GM18909 (cell line): ENCODE results near the gene ZNF879.

ENCODE experiments used
- ATAC-seq: cut with Tn5 transposase; IDR thresholded peaks from one replicate; pipeline ENCODE4 v1.9.1; 2021; ENCODE audit warnings: mild to moderate bottlenecking; ENCODE audit not compliant: unreplicated experiment, poor library complexity

ZNF879 gene

DNA sequence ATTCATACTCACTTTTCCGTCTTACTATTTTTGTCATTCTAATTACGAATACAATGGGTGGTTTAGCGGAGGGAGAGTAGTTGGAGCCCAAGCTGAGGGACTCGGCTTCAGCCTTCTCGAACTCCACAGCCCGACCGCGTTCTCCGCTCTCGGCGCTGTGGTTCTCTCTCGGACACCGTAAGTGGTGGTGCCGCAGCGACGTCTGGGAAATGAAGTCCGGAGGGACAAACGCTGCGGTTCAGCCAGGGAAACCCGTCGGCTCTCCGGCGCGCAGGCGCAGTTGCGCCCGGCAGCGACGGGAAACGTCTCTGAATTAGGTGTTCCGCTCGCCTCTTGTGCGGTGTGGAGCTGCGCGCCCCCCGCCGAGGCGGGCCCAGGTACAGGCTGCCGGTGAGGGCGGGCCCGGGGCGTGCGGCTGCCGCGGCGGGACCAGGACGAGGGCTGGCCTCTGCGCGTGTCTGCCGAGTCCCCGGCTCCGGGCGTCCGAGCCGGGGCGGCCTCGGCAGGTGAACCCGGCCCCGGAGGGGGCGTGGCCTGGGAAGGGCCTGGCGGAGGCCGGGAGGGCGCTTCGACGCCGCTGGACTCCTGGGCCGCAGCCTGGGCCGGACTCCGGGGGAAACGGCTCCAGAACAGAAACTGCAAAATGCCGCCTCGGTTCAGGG is at the start of gene ZNF879:
ZNF879 (plus strand) TSS at position 277 of the 662 bp plus-strand sequence. CDS start 1,201 bp downstream, outside the sequence.
- peak; percentile 86 for ATAC-seq

DNA sequence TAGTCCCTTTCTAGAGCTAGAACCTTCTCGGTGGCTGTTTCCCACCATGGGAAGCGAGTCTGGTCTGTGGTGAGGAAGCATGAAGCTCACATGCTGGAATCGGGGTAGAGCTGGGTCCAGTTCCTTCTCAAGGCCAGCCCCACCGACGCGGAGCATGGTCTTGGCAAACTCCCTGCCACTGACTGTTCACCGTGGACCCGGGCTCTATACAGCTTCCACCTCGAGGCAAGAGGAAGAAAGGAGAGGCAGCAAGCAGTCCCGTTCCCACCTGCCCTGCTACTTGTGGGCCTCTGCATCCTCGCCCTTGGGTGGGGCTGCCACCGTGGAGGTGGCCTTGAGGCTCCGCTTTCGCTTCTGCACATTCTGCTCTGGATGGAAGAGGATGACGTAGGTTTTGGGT is 42.2 kb upstream of the ZNF879 start:
- ATAC-seq: no peak

DNA sequence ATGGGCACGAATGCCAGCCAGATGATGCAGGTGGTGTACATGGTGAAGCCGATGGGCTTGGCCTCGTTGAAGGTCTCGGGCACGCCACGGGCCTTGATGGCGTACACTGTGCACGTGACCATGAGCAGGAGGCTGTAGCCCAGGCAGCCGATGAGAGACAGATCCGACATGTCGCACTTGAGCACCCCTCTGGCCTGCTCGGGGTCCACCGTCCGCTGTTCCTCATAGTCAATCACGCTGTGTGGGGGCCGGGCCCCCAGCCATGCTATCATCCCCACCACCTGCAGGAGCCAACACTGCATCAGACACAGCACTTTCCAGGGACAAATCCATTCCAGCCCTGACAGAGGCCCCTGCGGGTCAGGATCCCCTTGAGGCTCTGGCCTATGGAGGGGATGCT is 40.7 kb upstream of the ZNF879 start:
- no peak for ATAC-seq

DNA sequence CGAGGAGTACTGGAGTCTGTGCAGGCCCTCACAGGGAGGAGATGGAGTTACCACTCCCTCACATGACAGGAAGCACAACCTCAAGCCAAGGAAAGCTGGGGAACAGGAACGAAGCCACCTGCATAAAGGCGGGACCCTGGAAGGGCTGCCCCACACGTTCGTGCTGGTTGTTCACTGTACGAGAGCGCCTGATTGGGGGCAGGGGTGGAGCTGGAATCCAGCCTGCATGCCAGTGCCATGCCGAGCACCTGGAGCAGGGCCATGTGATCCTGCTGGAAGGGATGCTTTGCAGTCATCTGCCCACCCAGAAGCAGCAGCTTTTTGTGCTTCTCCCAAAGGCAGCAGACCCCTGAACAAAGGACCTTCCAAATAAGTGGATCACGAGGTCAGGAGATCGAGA is 39.9 kb upstream of the ZNF879 start:
- no peak for ATAC-seq

DNA sequence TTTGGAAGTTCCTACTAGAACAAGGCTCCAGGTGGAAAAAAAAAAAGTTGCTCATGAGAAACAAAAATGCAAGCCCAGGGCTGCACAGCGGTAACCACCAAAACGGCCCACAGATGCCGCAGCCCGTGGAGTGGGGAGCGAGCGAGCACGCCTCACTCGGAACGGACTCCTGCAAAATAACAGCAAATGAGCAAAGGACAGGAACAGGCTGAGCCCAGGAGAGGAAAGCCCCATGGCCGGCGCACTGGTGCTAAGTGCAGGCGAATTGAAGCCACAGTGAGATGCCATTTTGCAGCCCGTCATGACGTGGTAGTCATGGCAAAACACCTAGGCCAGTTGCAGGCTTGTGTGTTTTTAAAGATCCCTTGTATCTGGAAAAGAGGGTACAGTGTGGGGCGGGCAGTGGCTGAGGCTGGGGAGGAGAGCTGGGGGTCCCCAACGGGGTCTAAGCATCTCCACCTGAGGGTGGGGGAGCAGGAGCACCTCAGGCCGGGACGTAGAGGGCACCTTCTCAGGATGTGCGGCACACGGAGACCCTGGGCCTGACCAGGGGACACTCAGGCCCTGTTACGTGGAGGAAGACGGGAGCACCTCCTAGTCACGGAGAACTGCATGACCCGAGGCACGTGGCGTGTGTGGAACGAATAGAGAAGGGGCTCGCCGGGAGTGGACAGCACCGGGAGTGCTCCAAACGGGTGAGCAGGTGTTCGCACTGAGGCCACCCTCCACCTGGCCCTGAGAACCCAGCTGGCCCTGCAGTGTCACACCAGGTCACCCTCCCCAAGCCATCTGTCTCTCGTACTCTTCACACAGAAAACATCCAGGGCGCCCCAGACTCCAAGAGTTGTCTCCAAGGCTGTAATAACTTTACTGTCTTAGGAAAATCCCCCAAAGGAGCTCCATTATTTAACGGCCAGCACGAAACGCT is 39.2 kb upstream of the ZNF879 start:
- no peak for ATAC-seq

DNA sequence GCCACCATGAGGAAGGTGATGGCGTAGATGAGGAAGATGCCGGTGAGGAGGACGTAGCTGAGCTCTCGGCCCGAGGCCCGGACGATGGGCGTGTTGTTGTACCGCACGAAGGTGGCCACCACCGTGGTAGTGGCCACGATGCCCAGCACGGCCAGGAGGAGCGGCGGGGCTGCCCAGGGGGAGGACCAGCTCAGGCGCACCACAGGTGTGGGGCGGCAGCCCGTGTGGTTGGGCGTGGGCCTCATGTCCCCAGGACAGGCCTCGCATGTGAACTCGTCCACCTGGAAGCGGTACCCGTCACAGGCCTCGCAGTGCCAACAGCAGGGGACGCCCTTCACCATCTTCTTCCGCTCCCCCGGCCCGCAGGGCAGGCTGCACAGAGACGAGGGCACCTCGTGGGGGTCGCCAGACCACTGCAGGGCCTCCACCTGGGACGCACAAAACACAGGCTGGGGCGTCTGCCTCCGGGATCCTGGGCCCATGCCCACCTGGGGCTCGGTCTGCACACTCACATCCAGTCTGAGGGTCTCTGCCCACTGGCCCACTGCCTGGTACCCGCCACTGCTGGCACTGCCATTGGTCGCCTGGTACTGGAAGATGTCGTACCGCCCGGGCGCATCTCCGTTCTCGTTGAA is 37.2 kb upstream of the ZNF879 start:
- ATAC-seq: no peak

DNA sequence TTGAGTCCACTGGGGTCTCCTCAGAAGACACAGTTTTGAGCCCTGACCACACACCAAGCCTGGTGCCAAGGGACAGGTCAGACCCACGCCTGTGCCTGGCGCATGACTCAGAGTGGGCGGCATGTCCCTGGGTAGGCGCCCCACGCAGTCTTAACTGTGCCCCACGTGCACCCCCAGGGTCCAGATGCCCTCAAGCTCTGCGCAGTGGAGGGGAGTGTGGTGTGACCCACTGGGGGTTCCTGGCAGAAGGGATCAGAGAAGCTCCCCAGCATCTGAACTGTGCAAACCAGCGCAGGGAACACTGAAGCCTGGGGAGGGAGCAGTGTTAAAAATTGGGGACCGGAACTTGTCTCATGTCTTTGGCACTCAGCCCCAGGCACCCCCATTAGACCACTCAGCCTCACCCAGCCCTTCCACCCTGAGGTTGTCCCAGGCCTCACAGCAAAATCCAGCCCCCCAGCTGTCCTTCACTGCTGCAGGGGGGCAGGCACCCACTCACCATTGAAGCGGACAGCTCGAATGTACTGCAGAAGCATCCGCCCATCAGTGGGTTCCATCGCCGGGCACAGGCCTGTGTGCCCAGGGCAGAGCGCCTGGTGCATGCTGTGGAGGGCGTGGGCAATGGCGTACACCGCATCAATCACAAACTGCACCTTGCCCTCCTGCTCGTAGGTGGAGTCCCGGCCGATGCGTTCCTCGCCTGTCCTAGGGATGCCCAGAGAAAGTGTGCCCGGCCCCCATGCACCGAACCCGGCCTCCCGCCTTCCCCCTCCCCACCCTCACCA is 35.0 kb upstream of the ZNF879 start:
- no peak for ATAC-seq

DNA sequence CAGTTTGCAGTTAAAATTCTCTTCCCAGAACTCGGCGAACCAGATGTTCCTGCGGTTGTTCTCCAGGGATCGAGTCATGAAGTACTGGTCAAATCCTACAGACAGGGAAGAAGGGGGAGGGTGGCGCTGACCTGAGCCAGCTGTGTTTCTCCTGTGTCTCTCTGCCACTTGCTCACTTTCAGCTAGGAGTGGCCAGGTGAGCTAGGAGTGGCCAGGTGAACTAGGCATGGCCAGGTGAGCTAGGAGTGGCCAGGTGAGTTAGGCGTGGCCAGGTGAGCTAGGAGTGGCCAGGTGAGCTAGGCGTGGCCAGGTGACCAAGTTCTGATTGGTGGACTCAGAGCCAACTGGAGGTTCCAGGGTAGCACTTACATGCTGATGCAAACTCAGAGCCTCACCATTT is 34.3 kb upstream of the ZNF879 start:
- ATAC-seq: no peak

DNA sequence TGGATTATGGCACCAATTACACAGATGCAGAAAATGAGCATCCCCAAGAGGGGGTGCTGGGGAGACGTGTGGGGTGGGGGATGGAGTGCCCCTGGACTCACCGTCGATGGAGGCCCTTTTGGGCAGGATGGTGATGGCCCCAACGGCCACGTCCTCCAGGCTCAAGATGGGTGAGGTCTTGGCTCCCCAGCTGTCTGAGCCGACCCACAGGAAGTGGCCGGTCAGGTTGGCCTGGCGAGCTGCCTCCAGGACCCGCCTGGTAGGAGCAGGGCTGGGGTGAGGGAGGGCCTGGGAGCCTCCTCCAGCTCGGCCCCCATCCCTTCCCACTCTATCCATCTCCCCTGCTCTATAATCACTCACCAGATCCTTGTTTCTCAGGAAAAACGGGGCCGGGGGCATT is 33.1 kb upstream of the ZNF879 start:
- ATAC-seq: no peak

DNA sequence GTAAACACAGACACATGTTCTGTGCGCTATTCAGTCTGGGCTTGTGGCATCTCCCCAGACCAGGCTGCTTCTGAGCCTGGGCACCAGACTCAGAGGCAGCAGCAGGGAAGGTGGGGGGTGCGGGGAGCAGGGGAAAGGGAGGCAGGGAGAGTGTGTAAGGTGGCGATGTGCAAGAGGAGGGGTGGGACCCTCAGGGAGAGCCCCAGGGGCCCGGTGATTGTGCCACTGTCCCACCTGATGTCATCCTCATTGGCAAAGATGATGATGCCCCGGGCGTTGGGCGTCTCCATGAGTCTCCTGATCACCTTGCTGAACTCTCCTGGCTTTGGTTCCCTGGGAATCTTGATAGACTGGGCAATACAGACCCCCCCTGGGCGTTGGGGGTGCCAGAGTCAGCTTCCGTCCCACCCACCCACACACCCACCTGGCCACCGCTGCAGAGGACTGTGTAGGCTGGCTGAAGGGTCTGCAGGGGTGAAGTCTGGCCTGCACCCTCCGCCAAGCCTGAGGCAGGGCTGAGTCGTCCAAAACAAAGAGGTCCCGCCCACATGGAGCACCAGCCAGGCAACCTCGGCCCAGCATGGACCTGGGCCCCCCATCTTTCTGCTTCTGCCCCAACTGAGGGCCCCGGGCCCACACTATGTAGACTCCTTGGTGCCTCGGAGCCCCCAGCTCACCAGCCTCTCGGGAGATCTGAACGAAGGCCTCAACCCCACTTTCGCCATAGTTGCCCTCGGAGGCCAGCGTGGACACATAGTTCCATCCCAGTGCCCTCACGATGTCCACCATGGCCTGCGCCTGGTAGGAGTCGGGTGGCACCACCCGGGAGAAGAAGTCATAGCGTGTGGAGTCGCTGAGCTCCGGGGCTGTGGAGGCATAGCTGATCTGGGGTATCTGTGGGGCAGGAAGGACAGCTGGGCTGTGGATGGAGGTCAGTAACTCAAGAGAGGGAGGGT is 32.1 kb upstream of the ZNF879 start:
- no peak for ATAC-seq

DNA sequence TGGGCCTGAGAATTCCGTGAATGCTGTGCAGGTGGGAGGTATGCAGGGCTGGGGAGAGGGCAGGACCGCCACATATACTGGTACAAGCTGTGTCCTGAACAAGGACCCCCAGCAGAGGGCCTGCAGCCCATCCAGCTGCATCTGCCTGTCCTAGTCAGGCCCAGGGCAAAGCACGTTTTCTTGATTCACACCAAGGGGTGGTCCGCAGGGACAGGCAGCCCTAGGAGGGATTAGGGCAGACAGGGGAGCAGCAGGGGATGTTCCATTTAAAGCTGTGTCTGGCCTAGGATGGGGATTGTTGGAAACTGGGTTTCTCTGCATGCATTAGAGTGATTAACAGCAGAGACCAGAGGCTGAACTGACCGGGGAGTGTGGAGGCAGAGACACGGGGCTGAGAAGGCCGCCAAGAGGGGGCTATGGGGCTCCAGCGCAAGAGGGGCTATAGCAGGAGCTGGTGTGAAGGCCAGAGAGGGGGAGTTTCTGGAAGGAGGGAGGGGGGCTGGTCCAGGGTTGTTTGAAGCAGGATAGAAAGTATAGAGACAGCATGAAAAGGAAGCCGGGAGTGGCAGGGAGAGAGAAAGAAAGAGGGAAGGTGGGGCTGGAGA is 31.2 kb upstream of the ZNF879 start:
- ATAC-seq: no peak

DNA sequence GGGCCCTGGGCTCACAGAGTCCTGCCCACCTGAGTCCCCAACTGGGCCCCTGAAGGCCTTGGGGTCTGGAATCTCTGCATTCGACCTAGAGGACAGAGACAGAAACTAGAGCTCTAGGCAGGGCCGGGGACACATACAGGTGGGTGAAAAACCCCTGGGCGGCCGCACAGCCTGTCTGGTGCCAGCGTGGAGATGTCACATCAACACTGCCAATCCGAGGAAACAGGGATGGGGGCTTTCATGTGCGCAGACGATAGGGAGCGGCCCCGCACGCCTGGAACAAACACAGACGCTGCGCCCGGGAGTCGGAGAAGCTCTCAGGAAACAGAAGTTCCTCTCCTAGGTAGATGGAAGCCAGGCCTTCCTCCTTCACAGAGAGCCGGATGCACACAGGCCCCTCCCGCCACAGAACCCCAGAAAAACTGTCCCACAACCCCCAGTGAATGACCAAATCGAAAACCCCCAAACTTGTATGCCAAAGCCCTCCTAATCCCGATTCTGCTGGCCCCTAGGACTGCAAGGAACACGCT is 30.3 kb upstream of the ZNF879 start:
- ATAC-seq: no peak

DNA sequence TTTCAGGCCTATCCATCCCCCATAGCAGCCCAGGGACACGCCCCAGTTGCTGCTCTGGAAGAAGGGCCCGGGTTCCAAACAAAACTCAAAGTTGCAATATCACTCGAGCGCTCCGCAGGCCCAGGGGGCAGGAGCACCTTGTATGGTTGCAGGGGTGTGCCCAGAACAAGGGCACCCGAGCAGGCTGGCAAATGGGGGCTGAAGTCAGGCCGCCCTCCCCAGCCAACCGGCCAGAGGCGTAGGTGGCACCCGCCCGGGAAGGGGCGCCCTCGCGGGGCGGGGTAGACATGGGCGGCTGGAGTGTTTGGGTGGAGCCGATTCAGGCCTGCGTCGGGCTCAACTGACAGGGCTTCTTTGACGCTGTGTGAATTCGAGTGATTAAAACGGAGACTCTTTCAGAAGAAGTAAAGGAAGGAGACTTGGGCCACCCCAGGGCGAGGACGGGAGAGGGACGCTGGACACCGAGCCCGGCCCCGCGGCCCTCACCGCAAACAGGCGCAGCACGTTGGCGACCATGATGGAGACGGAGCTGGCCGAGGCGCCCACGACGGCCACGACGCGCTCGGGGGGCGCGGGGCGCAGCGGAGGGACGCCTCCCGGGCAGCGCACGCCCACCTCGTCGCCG is 29.5 kb upstream of the ZNF879 start:
- ATAC-seq: no peak

DNA sequence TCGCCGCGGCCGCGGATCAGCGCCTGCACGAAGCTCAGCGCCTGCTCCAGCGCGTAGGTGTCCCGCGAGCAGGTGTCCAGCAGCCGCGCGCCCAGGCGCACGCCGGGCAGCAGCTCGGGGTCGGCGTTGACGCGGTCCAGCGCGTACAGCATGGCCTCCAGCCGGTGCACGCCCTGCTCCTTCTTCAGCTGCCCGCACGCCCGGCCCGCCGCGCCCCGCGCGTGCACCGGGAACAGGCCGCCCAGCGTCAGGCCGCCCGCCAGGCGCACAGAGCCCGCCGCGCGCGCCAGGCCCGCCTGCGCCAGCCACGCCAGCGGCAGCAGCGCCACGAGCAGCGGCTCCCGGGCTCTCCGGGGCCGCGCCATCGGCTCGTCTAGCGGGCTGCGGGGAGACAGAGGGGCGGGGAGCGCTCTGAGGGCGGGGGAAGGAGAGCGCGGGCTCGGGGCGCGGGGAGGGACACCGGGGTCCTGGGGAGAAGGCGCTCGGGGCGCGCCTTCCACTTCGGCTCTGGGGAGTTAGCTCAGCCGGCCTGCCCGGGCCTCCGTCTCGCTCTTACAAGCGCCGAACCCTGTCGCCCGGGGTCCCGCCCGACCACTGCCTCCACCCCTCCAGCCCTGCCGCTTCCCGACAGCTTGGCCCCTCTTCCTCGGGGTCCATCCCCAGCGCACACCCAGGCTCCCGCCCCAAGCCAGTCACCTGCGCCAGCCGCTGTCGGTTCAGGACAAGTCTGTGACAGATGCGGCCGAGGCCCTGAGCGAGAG is 28.8 kb upstream of the ZNF879 start, which contains the start of gene GRM6:
GRM6 (minus strand) TSS at position 741 of the 761 bp plus-strand sequence; CDS start at position 365, 376 bp downstream.
- ATAC-seq: no peak

DNA sequence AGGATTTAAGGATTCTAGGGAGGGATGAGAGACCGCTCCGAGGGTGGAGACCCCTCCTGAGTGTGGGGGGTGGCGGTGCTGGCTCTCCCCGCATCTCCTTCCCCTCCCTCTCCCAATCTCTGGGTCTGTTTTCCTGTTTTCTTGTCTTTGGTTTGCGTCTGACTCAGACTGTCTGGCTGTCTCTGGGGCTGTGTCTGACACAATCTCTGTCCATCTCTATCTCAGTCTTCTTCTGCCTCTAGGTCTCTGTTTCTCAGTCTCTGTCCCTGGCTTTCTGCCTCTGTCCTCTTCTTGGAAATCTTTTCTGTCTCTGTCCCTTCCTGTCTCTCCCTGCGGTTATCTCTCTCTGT is 28.3 kb upstream of the ZNF879 start:
- no peak for ATAC-seq

DNA sequence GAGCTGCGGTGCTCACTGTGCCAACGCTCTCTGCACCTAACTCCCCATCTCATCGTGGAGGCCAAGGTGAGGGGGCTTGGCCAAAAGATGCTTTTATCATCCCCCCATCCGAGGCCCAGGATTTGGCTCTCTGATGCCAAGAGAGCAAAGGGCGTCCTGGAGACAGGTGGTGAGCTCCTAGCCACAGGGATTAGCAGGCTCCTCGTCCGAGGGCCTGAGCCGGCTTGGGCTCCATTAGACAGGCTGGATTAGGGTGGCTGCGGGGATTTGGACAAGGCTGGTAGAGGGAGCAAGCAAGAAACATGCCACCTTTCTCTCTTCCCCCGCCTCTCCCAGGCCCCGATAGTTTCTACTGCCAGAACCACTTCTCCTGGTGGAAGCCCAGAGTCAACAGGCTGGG is 27.4 kb upstream of the ZNF879 start:
- ATAC-seq: no peak

DNA sequence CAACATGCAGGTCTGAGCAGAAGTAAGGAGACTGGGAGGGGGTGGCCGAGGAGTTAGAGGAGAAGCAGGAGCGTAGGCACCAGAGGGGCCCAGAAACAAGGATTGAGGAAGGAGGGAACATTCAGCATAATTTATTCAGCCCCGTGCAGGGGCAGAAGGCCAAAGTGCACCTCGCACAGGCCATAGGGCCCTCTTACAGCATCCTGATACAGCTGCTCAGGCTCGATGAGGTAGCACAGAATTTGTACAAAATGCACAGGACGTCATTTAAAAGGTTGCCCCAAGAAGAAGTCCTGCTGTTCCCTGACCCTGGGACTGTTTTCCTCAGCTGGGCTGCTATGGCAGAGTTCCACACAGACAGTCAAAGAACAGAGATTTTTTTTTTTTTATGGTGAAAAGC is 26.4 kb upstream of the ZNF879 start:
- no peak for ATAC-seq

DNA sequence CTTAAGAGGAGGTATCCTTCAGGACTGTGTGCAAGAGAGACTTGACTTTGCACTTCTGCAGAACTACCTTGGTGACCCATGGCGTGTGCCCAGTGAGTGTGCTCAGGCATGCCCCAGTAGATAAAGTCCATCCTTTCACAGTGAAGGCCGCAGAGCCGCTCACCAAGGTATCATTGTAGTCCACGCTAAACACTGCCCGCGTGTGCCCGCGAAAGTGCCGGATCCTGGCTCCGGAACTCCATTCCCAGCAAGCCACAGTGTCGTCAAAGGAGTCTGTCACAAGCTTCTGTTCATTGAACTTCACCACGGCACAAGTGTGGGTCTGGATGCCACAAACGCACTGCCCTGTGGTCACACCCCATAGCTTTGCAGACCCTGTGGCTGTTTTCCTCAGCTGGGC is 25.2 kb upstream of the ZNF879 start:
- ATAC-seq: no peak
